Karpas-422 (cell line): ENCODE measurements around the gene TDRD9. TPM values are rescaled to one million over a fixed set of nuclear protein-coding genes. Genes with fewer than 3 reads are reported as not detected.
A peak's percentile ranks its signal among the peaks of the same experiment; 100 is the strongest.

Experiments used
- DNase-seq: peaks from one replicate; pipeline ENCODE4 v3.0.0-alpha.2; 2015
- H2AFZ ChIP-seq: fragments of 200-600 bp; sonication (generic); 2 replicates; pipeline ENCODE4 v1.6.1; 2014; ENCODE audit warnings: antibody characterized with exemption, low read length, mixed read lengths
- H3K27ac ChIP-seq: fragments of 200-600 bp; sonication (generic); 2 replicates; pipeline ENCODE4 v1.5.1; 2014; ENCODE audit warnings: mild to moderate bottlenecking, low read length, moderate library complexity
- H3K27me3 ChIP-seq: fragments of 200-600 bp; sonication (generic); 2 replicates; pipeline ENCODE4 v1.6.1; 2014; ENCODE audit warnings: low read length, mixed read lengths
- H3K36me3 ChIP-seq: fragments of 200-600 bp; sonication (generic); 2 replicates; pipeline ENCODE4 v1.6.1; 2014; ENCODE audit warnings: low read length, mixed read lengths; ENCODE audit not compliant: insufficient read depth
- H3K4me1 ChIP-seq: fragments of 200-600 bp; sonication (generic); 2 replicates; pipeline ENCODE4 v1.6.1; 2014; ENCODE audit warnings: mild to moderate bottlenecking, low read length, mixed read lengths
- H3K4me2 ChIP-seq: fragments of 200-600 bp; sonication (generic); 2 replicates; pipeline ENCODE4 v1.6.1; 2014; ENCODE audit warnings: low read length, low read depth, mild to moderate bottlenecking; ENCODE audit not compliant: poor library complexity, severe bottlenecking
- H3K4me3 ChIP-seq: fragments of 200-600 bp; sonication (generic); 2 replicates; pipeline ENCODE4 v1.5.1; 2014; ENCODE audit warnings: mild to moderate bottlenecking, antibody characterized with exemption, low read length, mixed read lengths
- H3K79me2 ChIP-seq: fragments of 200-600 bp; sonication (generic); 2 replicates; pipeline ENCODE4 v1.6.1; 2014; ENCODE audit warnings: mild to moderate bottlenecking, low read length, mixed read lengths
- H3K9ac ChIP-seq: fragments of 200-600 bp; sonication (generic); 2 replicates; pipeline ENCODE4 v1.6.0; 2014; ENCODE audit warnings: low read length
- H3K9me2 ChIP-seq: fragments of 200-600 bp; sonication (generic), shearing (Covaris generic); replicated peaks from 2 replicates; pipeline ENCODE4 v1.6.0; 2014; ENCODE audit warnings: mild to moderate bottlenecking, low read length, moderate library complexity; ENCODE audit not compliant: insufficient read depth
- H3K9me3 ChIP-seq: fragments of 300-700, 200-600 bp; sonication (generic); 2 replicates; pipeline ENCODE4 v1.6.1; 2014; ENCODE audit warnings: low read length, mixed read lengths
- H4K20me1 ChIP-seq: fragments of 200-600 bp; sonication (generic); 2 replicates; pipeline ENCODE4 v1.6.1; 2014; ENCODE audit warnings: mild to moderate bottlenecking, antibody characterized with exemption, low read length, low read depth; ENCODE audit not compliant: insufficient read depth
- total RNA-seq: library from RNA; depleted of rRNA; stranded (reverse); fragments of >200 nt; shearing (Covaris generic); gene quantifications from 2 replicates; pipeline ENCODE4 v1.2.3, GENCODE V29; 2014; ENCODE audit warnings: low replicate concordance

The TDRD9 gene
- total RNA-seq, 1 experiment from 2014 or later, result not detected

GRCh38 chr14:104076743-104077142 lies 148.5 kb downstream of the TDRD9 start:
- Histone ChIP-seq H3K4me3 (no peak overlapping the region), H3K36me3 (no peaks in the 10 kb centered on the region), H3K9me2 (no peaks in the 10 kb centered on the region), H4K20me1 (no peaks in the 10 kb centered on the region), H3K9me3 (peaks cover 11% of the 10 kb centered on the region), H3K4me2 (no peak overlapping the region), H2AFZ (no peak overlapping the region), H3K27me3 (peaks cover 4% of the 10 kb centered on the region; the same call in 1 of the 2 replicates), H3K79me2 (no peaks in the 10 kb centered on the region), H3K4me1 (no peaks in the 10 kb centered on the region), H3K9ac (no peak overlapping the region), H3K27ac (no peak overlapping the region)
- no peak for DNase-seq

DNA sequence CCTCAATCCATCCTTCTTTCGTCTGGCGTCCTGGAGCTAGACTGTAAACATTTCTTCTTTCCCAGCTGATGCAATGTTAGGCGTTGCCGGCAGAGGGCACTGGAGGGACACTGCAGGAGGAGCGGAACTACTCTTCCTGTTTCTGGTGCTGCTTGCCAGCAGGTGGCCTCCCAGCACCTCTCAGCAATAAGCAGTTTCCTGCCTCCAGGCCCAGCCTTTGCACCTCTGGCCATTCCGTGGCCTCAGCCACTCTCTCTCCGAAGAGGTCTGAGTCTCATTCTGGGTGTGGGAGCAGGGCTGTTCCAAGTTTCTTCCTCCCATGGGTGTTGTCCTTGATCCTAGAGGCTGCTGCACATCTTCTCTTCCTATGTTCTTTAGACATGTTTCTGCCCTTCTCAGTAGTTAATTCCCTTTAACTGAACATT lies 149.8 kb downstream of the TDRD9 start:
- H3K9me2 ChIP-seq, result no peaks in the 10 kb centered on the region
- H3K36me3 ChIP-seq, result no peaks in the 10 kb centered on the region
- H3K9ac ChIP-seq, result no peak overlapping the region
- no peaks in the 10 kb centered on the region for H3K4me1 ChIP-seq
- H3K79me2 ChIP-seq, result no peaks in the 10 kb centered on the region
- peaks cover 4% of the 10 kb centered on the region; the same call in 1 of the 2 replicates for H3K27me3 ChIP-seq
- H3K4me3 ChIP-seq, result no peak overlapping the region
- no peaks in the 10 kb centered on the region for H4K20me1 ChIP-seq
- peak; percentile 97 for DNase-seq
- no peak overlapping the region for H3K4me2 ChIP-seq
- H3K9me3 ChIP-seq, result peaks cover 7% of the 10 kb centered on the region
- no peak overlapping the region for H3K27ac ChIP-seq
- H2AFZ ChIP-seq, result peak overlapping the region; percentile 15; the same call in 1 of the 2 replicates

GRCh38 chr14:104080376-104081260 lies 152.4 kb downstream of the TDRD9 start:
- no peaks in the 10 kb centered on the region for H3K4me1 ChIP-seq
- no peak overlapping the region for H3K9ac ChIP-seq
- no peaks in the 10 kb centered on the region for H4K20me1 ChIP-seq
- H2AFZ ChIP-seq, result no peak overlapping the region
- H3K36me3 ChIP-seq, result no peaks in the 10 kb centered on the region
- DNase-seq, result no peak
- H3K9me2 ChIP-seq, result no peaks in the 10 kb centered on the region
- no peak overlapping the region for H3K27ac ChIP-seq
- no peak overlapping the region for H3K4me2 ChIP-seq
- H3K4me3 ChIP-seq, result no peak overlapping the region
- no peaks in the 10 kb centered on the region for H3K79me2 ChIP-seq
- H3K27me3 ChIP-seq, result no peaks in the 10 kb centered on the region
- H3K9me3 ChIP-seq, result no peaks in the 10 kb centered on the region

DNA sequence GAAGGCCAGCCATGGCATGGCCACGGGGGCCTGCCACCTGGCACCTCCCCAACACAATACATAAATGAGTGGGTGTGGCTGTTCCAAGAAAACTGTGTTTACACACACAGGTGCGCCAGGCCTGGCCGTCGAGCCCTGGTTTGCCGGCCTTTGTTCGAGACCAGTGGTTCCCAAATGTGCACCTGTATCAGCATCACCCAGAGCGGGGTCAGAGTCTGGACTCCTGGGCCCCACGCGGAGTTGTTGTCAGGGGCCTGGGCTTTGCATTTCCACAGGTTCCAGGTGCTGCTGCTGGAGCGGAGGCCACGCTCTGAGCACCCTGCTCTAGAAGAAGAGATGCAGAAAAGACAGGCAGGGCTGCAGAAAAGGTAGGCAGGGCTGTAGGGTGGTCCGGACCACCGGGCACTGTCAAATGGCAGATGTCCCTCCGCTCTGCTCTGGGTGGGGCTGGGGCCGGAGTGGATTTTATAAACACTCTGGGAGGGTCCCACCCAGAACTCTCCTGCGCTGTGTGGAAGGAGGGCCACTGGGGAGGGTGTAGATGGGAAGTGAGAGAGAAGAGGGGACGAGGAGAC lies 153.1 kb downstream of the TDRD9 start:
- no peak for DNase-seq
- Histone ChIP-seq H4K20me1 (no peaks in the 10 kb centered on the region), H3K4me2 (no peak overlapping the region), H3K4me1 (no peaks in the 10 kb centered on the region), H3K9ac (no peak overlapping the region), H3K36me3 (no peaks in the 10 kb centered on the region), H3K27me3 (no peaks in the 10 kb centered on the region), H3K9me2 (no peaks in the 10 kb centered on the region), H3K4me3 (no peak overlapping the region), H3K9me3 (no peaks in the 10 kb centered on the region), H3K79me2 (no peaks in the 10 kb centered on the region), H3K27ac (no peak overlapping the region), H2AFZ (no peak overlapping the region)

DNA sequence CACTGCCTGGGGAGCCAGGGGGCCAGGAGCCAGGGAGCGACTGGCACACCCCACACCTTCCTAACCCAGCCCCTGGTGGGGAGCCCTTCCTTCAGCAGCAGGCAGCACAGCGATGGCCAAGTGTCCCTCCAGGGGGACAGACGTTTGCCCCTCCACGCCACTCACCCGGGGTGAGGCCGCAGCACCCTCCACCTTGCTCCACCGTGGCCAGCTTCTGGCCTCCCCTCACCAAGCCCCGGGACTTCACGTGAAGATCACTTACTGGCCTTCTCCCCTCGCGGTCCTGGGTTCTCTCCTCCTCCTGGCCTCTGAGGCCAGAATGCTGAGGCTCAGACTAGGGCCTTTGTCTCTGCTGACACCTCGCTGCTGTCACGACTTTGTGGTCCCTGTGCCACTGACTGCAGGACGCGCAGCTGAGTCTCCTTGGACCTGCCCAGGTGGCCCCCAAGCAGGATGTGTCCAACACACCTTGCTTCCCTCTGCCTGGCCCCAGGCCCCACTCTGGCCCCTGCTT lies 153.8 kb downstream of the TDRD9 start:
- Histone ChIP-seq H3K36me3 (no peaks in the 10 kb centered on the region), H3K9me3 (no peaks in the 10 kb centered on the region), H3K27ac (no peak overlapping the region), H3K4me1 (no peaks in the 10 kb centered on the region), H3K27me3 (no peaks in the 10 kb centered on the region), H3K4me2 (no peak overlapping the region), H3K4me3 (no peak overlapping the region), H2AFZ (no peak overlapping the region), H3K9ac (no peak overlapping the region), H3K9me2 (no peaks in the 10 kb centered on the region), H4K20me1 (no peaks in the 10 kb centered on the region), H3K79me2 (no peaks in the 10 kb centered on the region)
- DNase-seq, result no peak

DNA sequence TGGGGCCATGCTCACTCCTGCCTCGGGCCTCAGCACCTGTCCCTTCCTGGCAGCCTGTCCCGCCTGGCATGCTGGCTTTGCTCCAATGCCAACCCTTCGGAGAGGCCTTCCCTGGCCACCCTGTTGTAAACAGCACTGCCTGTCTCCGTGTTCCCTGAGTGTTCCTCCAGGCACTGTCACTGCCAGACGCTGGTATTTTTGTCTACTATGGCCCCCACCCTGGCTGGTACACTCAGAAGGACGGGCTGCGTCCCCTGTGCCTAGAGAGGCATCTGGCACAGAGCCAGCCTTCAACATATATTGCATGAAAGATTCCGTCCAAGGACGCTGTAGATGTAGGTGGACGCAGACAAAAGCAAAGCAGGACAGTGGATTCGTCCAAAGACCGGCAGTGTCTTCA lies 154.6 kb downstream of the TDRD9 start:
- Histone ChIP-seq H3K4me3 (no peak overlapping the region), H4K20me1 (no peaks in the 10 kb centered on the region), H3K36me3 (no peaks in the 10 kb centered on the region), H3K4me1 (no peaks in the 10 kb centered on the region), H3K4me2 (no peak overlapping the region), H3K79me2 (no peaks in the 10 kb centered on the region), H3K27me3 (no peaks in the 10 kb centered on the region), H3K9ac (no peak overlapping the region), H2AFZ (no peak overlapping the region), H3K27ac (no peak overlapping the region), H3K9me3 (no peaks in the 10 kb centered on the region), H3K9me2 (no peaks in the 10 kb centered on the region)
- DNase-seq, result no peak

- no peak overlapping the region for H3K4me2 ChIP-seq
- H3K79me2 ChIP-seq, result no peaks in the 10 kb centered on the region
- no peak for DNase-seq
- H3K4me3 ChIP-seq, result no peak overlapping the region
- H3K27me3 ChIP-seq, result no peaks in the 10 kb centered on the region
- H3K4me1 ChIP-seq, result no peaks in the 10 kb centered on the region
- no peak overlapping the region for H2AFZ ChIP-seq
- no peak overlapping the region for H3K9ac ChIP-seq
- H3K9me2 ChIP-seq, result no peaks in the 10 kb centered on the region
- no peaks in the 10 kb centered on the region for H3K9me3 ChIP-seq
- no peaks in the 10 kb centered on the region for H3K36me3 ChIP-seq
- H4K20me1 ChIP-seq, result no peaks in the 10 kb centered on the region
- H3K27ac ChIP-seq, result no peak overlapping the region
Observed at GRCh38 chr14:104084251-104085002, 156.2 kb downstream of the TDRD9 start.
